Measurements from ENCODE around the gene CDC14A. TPM values are rescaled to one million over a fixed set of nuclear protein-coding genes. Genes with fewer than 3 reads are reported as not detected.

The CDC14A gene
- total RNA-seq, 6 experiments from 2014 or later: 2.4 to 5.1 (median 3.0) TPM

- TF ChIP-seq, protein P1, sequence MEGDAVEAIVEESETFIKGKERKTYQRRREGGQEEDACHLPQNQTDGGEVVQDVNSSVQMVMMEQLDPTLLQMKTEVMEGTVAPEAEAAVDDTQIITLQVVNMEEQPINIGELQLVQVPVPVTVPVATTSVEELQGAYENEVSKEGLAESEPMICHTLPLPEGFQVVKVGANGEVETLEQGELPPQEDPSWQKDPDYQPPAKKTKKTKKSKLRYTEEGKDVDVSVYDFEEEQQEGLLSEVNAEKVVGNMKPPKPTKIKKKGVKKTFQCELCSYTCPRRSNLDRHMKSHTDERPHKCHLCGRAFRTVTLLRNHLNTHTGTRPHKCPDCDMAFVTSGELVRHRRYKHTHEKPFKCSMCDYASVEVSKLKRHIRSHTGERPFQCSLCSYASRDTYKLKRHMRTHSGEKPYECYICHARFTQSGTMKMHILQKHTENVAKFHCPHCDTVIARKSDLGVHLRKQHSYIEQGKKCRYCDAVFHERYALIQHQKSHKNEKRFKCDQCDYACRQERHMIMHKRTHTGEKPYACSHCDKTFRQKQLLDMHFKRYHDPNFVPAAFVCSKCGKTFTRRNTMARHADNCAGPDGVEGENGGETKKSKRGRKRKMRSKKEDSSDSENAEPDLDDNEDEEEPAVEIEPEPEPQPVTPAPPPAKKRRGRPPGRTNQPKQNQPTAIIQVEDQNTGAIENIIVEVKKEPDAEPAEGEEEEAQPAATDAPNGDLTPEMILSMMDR (IDR thresholded peaks at IDR 0.05): no peak
- H3K27ac Mint-ChIP-seq: no peak overlapping the region
- peaks cover 24% of the 10 kb centered on the region for H3K9me3 Mint-ChIP-seq
- no peak for DNase-seq
- H3K27me3 Mint-ChIP-seq (ENCODE audit: insufficient read depth): no peaks in the 10 kb centered on the region; the same call in 1 of the 2 replicates
- peaks cover 11% of the 10 kb centered on the region; the same call in 1 of the 2 replicates for H3K36me3 Mint-ChIP-seq (ENCODE audit: low read depth)
- no peak overlapping the region for H3K4me3 Mint-ChIP-seq
- no peaks in the 10 kb centered on the region for H3K4me1 Mint-ChIP-seq (ENCODE audit: low read depth)
Measured at GRCh38 chr1:100557606-100557953, 205.3 kb downstream of the CDC14A start.

- no peak for DNase-seq
- no peak overlapping the region for H3K4me3 Mint-ChIP-seq
- peaks cover 1% of the 10 kb centered on the region; the same call in 1 of the 2 replicates for H3K9me3 Mint-ChIP-seq
- H3K36me3 Mint-ChIP-seq (ENCODE audit: low read depth): no peaks in the 10 kb centered on the region; the same call in 1 of the 2 replicates
- H3K27ac Mint-ChIP-seq: no peak overlapping the region
- peaks cover 12% of the 10 kb centered on the region; the same call in 1 of the 2 replicates for H3K27me3 Mint-ChIP-seq (ENCODE audit: insufficient read depth)
- TF ChIP-seq, protein P1 (IDR thresholded peaks at IDR 0.05): no peak
- H3K4me1 Mint-ChIP-seq (ENCODE audit: low read depth): no peaks in the 10 kb centered on the region
Measured at GRCh38 chr1:100565533-100565932, 213.2 kb downstream of the CDC14A start.

GRCh38 chr1:100565937-100566699 lies 213.8 kb downstream of the CDC14A start:
- Mint-ChIP-seq H3K27me3 (ENCODE audit: insufficient read depth) (peaks cover 12% of the 10 kb centered on the region; the same call in 1 of the 2 replicates), H3K4me1 (ENCODE audit: low read depth) (no peaks in the 10 kb centered on the region)
- TF ChIP-seq, protein P1 (IDR thresholded peaks at IDR 0.05): peak; percentile 44

DNA sequence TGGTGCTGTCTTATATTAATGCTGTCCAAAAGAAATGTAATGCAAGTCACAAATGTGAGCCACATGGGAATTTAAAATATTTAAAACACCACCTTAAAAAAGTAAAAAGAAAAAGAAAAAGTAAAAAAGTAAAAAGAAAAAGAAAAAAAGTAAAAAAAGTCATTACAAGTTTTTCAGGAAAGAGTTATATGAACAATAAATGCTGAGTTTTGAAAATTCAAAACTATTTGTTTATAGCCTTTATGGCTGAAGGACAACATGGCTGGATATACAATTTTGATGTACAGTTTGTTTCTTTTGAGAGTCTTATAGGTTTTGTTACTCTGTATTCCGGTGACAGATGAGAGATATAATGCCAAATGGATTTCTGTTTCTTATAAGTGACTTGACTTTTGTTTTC lies 214.8 kb downstream of the CDC14A start:
- peaks cover 8% of the 10 kb centered on the region; the same call in 1 of the 2 replicates for H3K9me3 Mint-ChIP-seq
- no peak overlapping the region for H3K27ac Mint-ChIP-seq
- no peak for DNase-seq
- TF ChIP-seq, protein P1 (IDR thresholded peaks at IDR 0.05): no peak
- no peaks in the 10 kb centered on the region; the same call in 1 of the 2 replicates for H3K36me3 Mint-ChIP-seq (ENCODE audit: low read depth)
- H3K27me3 Mint-ChIP-seq (ENCODE audit: insufficient read depth): peaks cover 12% of the 10 kb centered on the region; the same call in 1 of the 2 replicates
- H3K4me3 Mint-ChIP-seq: no peak overlapping the region
- no peaks in the 10 kb centered on the region for H3K4me1 Mint-ChIP-seq (ENCODE audit: low read depth)

More at GRCh38 chr1:100565937-100566699, 213.8 kb downstream of the CDC14A start:
- Mint-ChIP-seq H3K9me3 (peaks cover 7% of the 10 kb centered on the region; the same call in 1 of the 2 replicates), H3K27ac (no peak overlapping the region), H3K4me3 (no peak overlapping the region), H3K36me3 (ENCODE audit: low read depth) (no peaks in the 10 kb centered on the region; the same call in 1 of the 2 replicates)
- DNase-seq: no peak

Other genes with a start within 250 kb of the CDC14A start
- 1 to 10 TPM; 2.8 to 4.8 (median 4.2) TPM for gene SASS6, start 219.6 kb upstream of the CDC14A start, total RNA-seq (2021; fragmentation: NEBNext Ultra II Directional; extraction: Animal tissue kit (Norgen Biotek cat#: 25700))
- gene TRMT13, start 219.3 kb upstream of the CDC14A start, total RNA-seq (2021; fragmentation: NEBNext Ultra II Directional; extraction: Animal tissue kit (Norgen Biotek cat#: 25700)): 10 to 100 TPM in 5 of 6 experiments, 1 to 10 TPM in 1; 9.9 to 13.0 (median 12.0) TPM
- under 1 TPM in 4 of 6 experiments, not detected in 2; 0.14 to 0.23 (median 0.15) TPM for gene LRRC39, start 174.2 kb upstream of the CDC14A start, total RNA-seq (2021; fragmentation: NEBNext Ultra II Directional; extraction: Animal tissue kit (Norgen Biotek cat#: 25700))
- 10 to 100 TPM in 3 of 6 experiments, 1 to 10 TPM in 3; 8.6 to 12.3 (median 10.2) TPM for gene DBT, start 102.7 kb upstream of the CDC14A start, total RNA-seq (2021; fragmentation: NEBNext Ultra II Directional; extraction: Animal tissue kit (Norgen Biotek cat#: 25700))
- 10 to 100 TPM; 47.4 to 55.7 (median 53.2) TPM for gene RTCA, start 86.3 kb upstream of the CDC14A start, total RNA-seq (2021; fragmentation: NEBNext Ultra II Directional; extraction: Animal tissue kit (Norgen Biotek cat#: 25700))
- gene GPR88, start 185.6 kb downstream of the CDC14A start, total RNA-seq (2021; fragmentation: NEBNext Ultra II Directional; extraction: Animal tissue kit (Norgen Biotek cat#: 25700)): not detected